ENCODE measurements around the gene ITPK1.

ITPK1 gene

GRCh38 chr14:92937051-92937937, 178.4 kb downstream of the ITPK1 start:
- DNase-seq (ENCODE audit: low read depth), result no peak

GRCh38 chr14:92936085-92936484, 179.6 kb downstream of the ITPK1 start:
- no peak for DNase-seq (ENCODE audit: low read depth)

GRCh38 chr14:92935446-92935845, 180.3 kb downstream of the ITPK1 start:
- DNase-seq (ENCODE audit: low read depth), result no peak

GRCh38 chr14:92934196-92935085, 181.3 kb downstream of the ITPK1 start:
- no peak for DNase-seq (ENCODE audit: low read depth)

GRCh38 chr14:92933481-92933880, 182.2 kb downstream of the ITPK1 start:
- no peak for DNase-seq (ENCODE audit: low read depth)

- DNase-seq (ENCODE audit: low read depth), result no peak
These were observed 183.0 kb downstream of the ITPK1 start for GRCh38 chr14:92932448-92933395.

- DNase-seq (ENCODE audit: low read depth), result no peak
These were observed 183.9 kb downstream of the ITPK1 start for GRCh38 chr14:92931681-92932447.

- DNase-seq (ENCODE audit: low read depth), result no peak
These were observed 184.8 kb downstream of the ITPK1 start for GRCh38 chr14:92930737-92931602.

- no peak for DNase-seq (ENCODE audit: low read depth)
These were observed 185.8 kb downstream of the ITPK1 start for GRCh38 chr14:92929689-92930608.

- DNase-seq (ENCODE audit: low read depth), result no peak
These were observed 186.6 kb downstream of the ITPK1 start for GRCh38 chr14:92928961-92929688.

GRCh38 chr14:92928258-92928629, 187.5 kb downstream of the ITPK1 start:
- no peak for DNase-seq (ENCODE audit: low read depth)

- DNase-seq (ENCODE audit: low read depth), result no peak
These were observed 188.1 kb downstream of the ITPK1 start for GRCh38 chr14:92927349-92928257.

GRCh38 chr14:92926931-92927330, 188.8 kb downstream of the ITPK1 start:
- no peak for DNase-seq (ENCODE audit: low read depth)

GRCh38 chr14:92926180-92926845, 189.4 kb downstream of the ITPK1 start:
- DNase-seq (ENCODE audit: low read depth), result no peak

GRCh38 chr14:92925446-92925845, 190.3 kb downstream of the ITPK1 start:
- DNase-seq (ENCODE audit: low read depth), result no peak

GRCh38 chr14:92924247-92924646, 191.5 kb downstream of the ITPK1 start:
- DNase-seq (ENCODE audit: low read depth), result no peak

GRCh38 chr14:92923744-92924103, 192.0 kb downstream of the ITPK1 start:
- DNase-seq (ENCODE audit: low read depth), result no peak
